Ovary (tissue), 9 donors: ENCODE data around the gene CC2D1A. TPM values are rescaled to one million over a fixed set of nuclear protein-coding genes. Genes with fewer than 3 reads are reported as not detected.

Experiments
- DNase-seq, 5 donors: peaks; one replicate each; pipeline ENCODE4 v3.0.0-alpha.2; 2019 to 2020
- H3K27ac ChIP-seq, 2 donors: fragments of 200-600 bp; one replicate each; pipeline versions ENCODE4 v1.5.1 to v1.8.0; 2019 to 2022
- H3K27me3 ChIP-seq: fragments of 200-600 bp; one replicate; pipeline ENCODE4 v1.8.0; 2022
- H3K36me3 ChIP-seq: fragments of 200-600 bp; sonication (generic); one replicate; pipeline ENCODE4 v1.5.1; 2019
- H3K4me1 ChIP-seq: one replicate; pipeline ENCODE4 v1.8.1; 2013; ENCODE audit warnings: mild to moderate bottlenecking, moderate library complexity; ENCODE audit not compliant: insufficient read depth
- H3K4me3 ChIP-seq: fragments of 200-600 bp; sonication (generic); one replicate; pipeline ENCODE4 v1.5.1; 2017
- H3K9me3 ChIP-seq, 2 donors: fragments of 200-600 bp in 1 of 2; sonication (generic) in 1 of 2; one replicate each; pipeline versions ENCODE4 v1.5.1 to v1.8.1; 2013 to 2019; ENCODE audit warnings: mild to moderate bottlenecking in 1 of 2, moderate library complexity in 1 of 2
- CTCF ChIP-seq, 3 donors: fragments of 450-650 bp in 2 of 3; fragments of 200-600 bp in 1 of 3; IDR thresholded peaks; one replicate each; pipeline versions ENCODE4 v1.5.1 to v1.8.0; 2016 to 2022; ENCODE audit warnings: antibody characterized with exemption in 3 of 3, mild to moderate bottlenecking in 1 of 3
- EP300 ChIP-seq: sonication (generic); formaldehyde crosslinking; IDR thresholded peaks from one replicate; pipeline ENCODE4 v1.6.1; 2017; ENCODE audit warnings: antibody characterized with exemption
- POLR2A ChIP-seq: fragments of 450-650 bp; IDR thresholded peaks from one replicate; pipeline ENCODE4 v1.6.1; 2017; ENCODE audit warnings: antibody characterized with exemption, mild to moderate bottlenecking, moderate library complexity
- WGBS, 3 donors: extraction: QIAGEN DNeasy Blood & Tissue Kit in 1 of 3; methylation state at CpG; one replicate each; pipeline versions ENCODE4 v1.1.5 to v1.1.7; 2013 to 2017; 5-methylcytosine and 5-hydroxymethylcytosine counted together
- intact Hi-C, 4 donors: fragments of 100-400 bp; cut with DNase I; formaldehyde crosslinking; loops; one replicate each; pipeline versions ENCODE4 v1.11.0 to v1.15.1; 2022 to 2023
- polyA plus RNA-seq, 2 donors: library from polyadenylated mRNA; stranded (reverse); fragments of 200-250 nt in 1 of 2; fragments of 350-450 nt in 1 of 2; fragmentation: Illumina TruSeq in 1 of 2; extraction: RNeasy Lipid Tissue Mini Kit (QIAGEN cat#74804) in 1 of 2; gene quantifications; one replicate each; pipeline ENCODE4 v1.2.3, GENCODE V29; 2013 to 2014
- total RNA-seq, 7 donors: library from RNA; depleted of rRNA in 2 of 7; stranded (reverse); fragments of >200 nt in 2 of 7; fragmentation: NEBNext Ultra II Directional in 3 of 7; extraction: Animal tissue kit (Norgen Biotek cat#: 25700) in 3 of 7; gene quantifications; one replicate each; pipeline versions ENCODE4 v1.1.0 to v1.2.4, GENCODE V29; 2016 to 2023
- donor health status: DM: no; HTN: no; CAD: no; lungs with moderate emphysema.
- donor health status: DM: no; HTN: no; CAD: no.
- donor health status: Bipolar disorder and iron deficiency.
- donor health status: DM: yes; HTN: yes; CAD: no.
- donor health status: DM: no; HTN: no; CAD: no.
- donor health status: DM: yes; HTN: yes; CAD: no.

The CC2D1A gene
- total and polyA plus RNA-seq, 9 donors: 13.1 to 38.1 (median 29.6) TPM

GRCh38 chr19:13887517-13887916, 18.5 kb upstream of the CC2D1A start:
- H3K27me3 ChIP-seq: no peaks in the 10 kb centered on the region
- no peaks in the 10 kb centered on the region for H3K9me3 ChIP-seq
- H3K27ac ChIP-seq: no peak overlapping the region
- H3K36me3 ChIP-seq: no peaks in the 10 kb centered on the region
- WGBS, 3 donors: 75 to 81% (median 76%) methylated on average over 5 of the region's 5 CpGs
- TF ChIP-seq POLR2A: no peak
- peaks cover 4% of the 10 kb centered on the region for H3K4me1 ChIP-seq
- intact Hi-C loops: no loop called here
- H3K4me3 ChIP-seq: no peak overlapping the region
- DNase-seq: no peak

- no peak overlapping the region for H3K27ac ChIP-seq
- TF ChIP-seq EP300 (no peak), CTCF (IDR thresholded peaks at IDR 0.05) (no peak), POLR2A (no peak)
- no peaks in the 10 kb centered on the region for H3K27me3 ChIP-seq
- peaks cover 4% of the 10 kb centered on the region for H3K4me1 ChIP-seq
- intact Hi-C loops: no loop called here
- H3K4me3 ChIP-seq: no peak overlapping the region
- H3K36me3 ChIP-seq: no peaks in the 10 kb centered on the region
- WGBS, 3 donors: 87 to 91% (median 89%) methylated on average over 16 of the region's 16 CpGs
- no peak for DNase-seq
- no peaks in the 10 kb centered on the region for H3K9me3 ChIP-seq
Measured at GRCh38 chr19:13888281-13888680, 17.7 kb upstream of the CC2D1A start.

- Histone ChIP-seq H3K27me3 (no peaks in the 10 kb centered on the region), H3K4me1 (peaks cover 1% of the 10 kb centered on the region), H3K27ac (no peak overlapping the region), H3K9me3 (no peaks in the 10 kb centered on the region), H3K4me3 (no peak overlapping the region), H3K36me3 (no peaks in the 10 kb centered on the region)
- no peak for DNase-seq
- 86 to 90% (median 87%) methylated on average over 13 of the region's 13 CpGs for WGBS, 3 donors
- TF ChIP-seq POLR2A: no peak
- intact Hi-C loops: no loop called here
Measured at GRCh38 chr19:13890136-13890535, 15.9 kb upstream of the CC2D1A start.

- no peak for DNase-seq
- intact Hi-C loops: no loop called here
- no peaks in the 10 kb centered on the region for H3K9me3 ChIP-seq
- 65 to 73% (median 70%) methylated on average over 9 of the region's 9 CpGs for WGBS, 3 donors
- no peak overlapping the region for H3K4me3 ChIP-seq
- no peak overlapping the region for H3K27ac ChIP-seq
- TF ChIP-seq POLR2A: no peak
- no peak for TF ChIP-seq CTCF (IDR thresholded peaks at IDR 0.05)
- TF ChIP-seq EP300: no peak
- no peaks in the 10 kb centered on the region for H3K4me1 ChIP-seq
- no peaks in the 10 kb centered on the region for H3K27me3 ChIP-seq
- no peaks in the 10 kb centered on the region for H3K36me3 ChIP-seq
Measured at GRCh38 chr19:13892870-13893269, 13.1 kb upstream of the CC2D1A start.

GRCh38 chr19:13894552-13894951, 11.4 kb upstream of the CC2D1A start:
- intact Hi-C loops: no loop called here
- 53 to 78% (median 71%) methylated on average over 5 of the region's 5 CpGs for WGBS, 3 donors

More at GRCh38 chr19:13894552-13894951, 11.4 kb upstream of the CC2D1A start:
- TF ChIP-seq EP300 (no peak), CTCF (IDR thresholded peaks at IDR 0.05) (no peak), POLR2A (no peak)
- Histone ChIP-seq H3K9me3 (no peaks in the 10 kb centered on the region), H3K4me1 (no peaks in the 10 kb centered on the region), H3K27ac (no peak overlapping the region), H3K4me3 (no peak overlapping the region), H3K36me3 (no peaks in the 10 kb centered on the region), H3K27me3 (no peaks in the 10 kb centered on the region)
- no peak for DNase-seq
